Ishikawa (cell line): Measurements from ENCODE around the gene PPFIA4.

Experiments
- CEBPB ChIP-seq: IDR thresholded peaks from 2 replicates; pipeline ENCODE4 v1.6.1; 2012
- EP300 ChIP-seq: IDR thresholded peaks from 2 replicates; pipeline ENCODE4 v1.6.1; 2012; ENCODE audit warnings: borderline replicate concordance
- FOXM1 ChIP-seq: IDR thresholded peaks from 2 replicates; pipeline ENCODE4 v1.6.1; 2012; ENCODE audit warnings: low read depth, borderline replicate concordance
- NFIC ChIP-seq: IDR thresholded peaks from 2 replicates; pipeline ENCODE4 v1.6.1; 2012
- TAF1 ChIP-seq: IDR thresholded peaks from 2 replicates; pipeline ENCODE4 v1.6.1; 2012; ENCODE audit warnings: low read depth, mild to moderate bottlenecking
- TCF12 ChIP-seq: IDR thresholded peaks from 2 replicates; pipeline ENCODE4 v1.6.1; 2012; ENCODE audit warnings: low read depth
- YY1 ChIP-seq: IDR thresholded peaks from 2 replicates; pipeline ENCODE4 v1.6.1; 2012; ENCODE audit warnings: low read depth
- TF ChIP-seq, protein P1 (sequence below): IDR thresholded peaks from 2 replicates; pipeline ENCODE4 v1.6.1; 2012

DNA sequence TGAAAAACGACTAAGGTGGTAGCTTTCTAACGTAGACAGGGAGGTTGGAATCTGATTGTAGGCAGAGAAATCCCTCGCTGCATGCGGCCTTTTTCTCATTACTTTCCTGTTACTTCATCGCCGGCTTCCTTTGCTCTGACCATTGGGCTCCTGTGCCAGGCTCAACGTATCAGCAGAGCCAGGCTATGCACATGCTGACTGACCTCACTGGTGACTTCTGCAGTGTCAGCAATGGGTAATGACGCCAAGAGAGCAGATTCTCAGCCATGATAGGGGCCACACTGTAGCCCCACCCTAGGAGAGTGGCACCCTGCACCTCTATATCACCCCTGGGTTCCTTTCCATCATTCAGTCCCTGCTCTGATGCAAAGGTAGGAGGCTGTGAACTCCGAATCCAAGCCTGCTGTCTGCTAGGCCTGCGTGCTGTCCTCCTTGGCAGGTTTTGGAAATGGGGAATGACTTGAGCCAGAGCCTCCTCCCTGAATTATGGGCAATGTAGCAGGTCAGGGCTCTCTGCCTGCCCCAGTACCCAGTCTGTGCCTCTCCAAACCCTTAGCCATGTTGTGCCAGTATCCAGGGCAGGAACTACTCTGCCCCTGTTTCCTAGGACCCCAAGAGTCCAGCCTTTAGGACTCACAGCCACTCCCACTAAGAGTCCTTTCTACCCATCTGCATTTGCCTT, 11.4 kb downstream of the PPFIA4 start:
- TF ChIP-seq CEBPB, result no peak
- no peak for TF ChIP-seq TAF1
- no peak for TF ChIP-seq FOXM1
- TF ChIP-seq YY1, result no peak
- TF ChIP-seq TCF12, result no peak
- TF ChIP-seq, protein P1, sequence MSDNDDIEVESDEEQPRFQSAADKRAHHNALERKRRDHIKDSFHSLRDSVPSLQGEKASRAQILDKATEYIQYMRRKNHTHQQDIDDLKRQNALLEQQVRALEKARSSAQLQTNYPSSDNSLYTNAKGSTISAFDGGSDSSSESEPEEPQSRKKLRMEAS, result no peak
- no peak for TF ChIP-seq EP300
- no peak for TF ChIP-seq NFIC
